ENCODE measurements around the gene GABPB1.

The GABPB1 gene

GRCh38 chr15:50321680-50322210 is 33.3 kb downstream of the GABPB1 start:
- H3K27ac ChIP-seq (ENCODE audit: low read length), result no peak overlapping the region
- H3K27me3 ChIP-seq (ENCODE audit: insufficient read depth, low read length, poor library complexity), result no peaks in the 10 kb centered on the region
- no peak overlapping the region for H3K4me2 ChIP-seq (ENCODE audit: insufficient read depth, low read length)
- DNase-seq (no peak), ATAC-seq (ENCODE audit: insufficient read depth, low read depth) (no peak)
- H3K79me2 ChIP-seq (ENCODE audit: insufficient read depth, low read length), result peaks cover 29% of the 10 kb centered on the region
- H2AFZ ChIP-seq (ENCODE audit: low read depth, low read length), result no peak overlapping the region
- no peaks in the 10 kb centered on the region for H3K36me3 ChIP-seq (ENCODE audit: insufficient read depth, low read length)
- no peaks in the 10 kb centered on the region; the same call in 1 of the 2 replicates for H4K20me1 ChIP-seq (ENCODE audit: insufficient read depth, low read length)
- no peak overlapping the region for H3K4me3 ChIP-seq (ENCODE audit: low read depth in 1 of 2, low read length in 2 of 2)
- TF ChIP-seq EZH2 (IDR thresholded peaks at IDR 0.05; ENCODE audit: borderline replicate concordance, low read depth, low read length, severe bottlenecking), result no peak
- TF ChIP-seq CTCF (IDR thresholded peaks at IDR 0.05; ENCODE audit: borderline replicate concordance, extremely low read depth, low read length, poor library complexity, severe bottlenecking), result no peak
- no peaks in the 10 kb centered on the region for H3K9me3 ChIP-seq (ENCODE audit: insufficient read depth, low read length, severe bottlenecking)
- no peaks in the 10 kb centered on the region for H3K4me1 ChIP-seq (ENCODE audit: insufficient read depth, low read length)
- no peak overlapping the region for H3K9ac ChIP-seq (ENCODE audit: low read depth, low read length)

- DNase-seq, result no peak
- H3K27me3 ChIP-seq (ENCODE audit: insufficient read depth, low read length, poor library complexity), result no peaks in the 10 kb centered on the region
- H3K4me1 ChIP-seq (ENCODE audit: insufficient read depth, low read length), result no peaks in the 10 kb centered on the region
- no peak overlapping the region for H3K4me3 ChIP-seq (ENCODE audit: low read depth in 1 of 2, low read length in 2 of 2)
- no peak for ATAC-seq (ENCODE audit: insufficient read depth, low read depth)
- H2AFZ ChIP-seq (ENCODE audit: low read depth, low read length), result no peak overlapping the region
- peaks cover 33% of the 10 kb centered on the region for H3K79me2 ChIP-seq (ENCODE audit: insufficient read depth, low read length)
- H3K36me3 ChIP-seq (ENCODE audit: insufficient read depth, low read length), result no peaks in the 10 kb centered on the region
- H4K20me1 ChIP-seq (ENCODE audit: insufficient read depth, low read length), result no peaks in the 10 kb centered on the region; the same call in 1 of the 2 replicates
- H3K4me2 ChIP-seq (ENCODE audit: insufficient read depth, low read length), result no peak overlapping the region
- TF ChIP-seq CTCF (IDR thresholded peaks at IDR 0.05; ENCODE audit: borderline replicate concordance, extremely low read depth, low read length, poor library complexity, severe bottlenecking), result no peak
- TF ChIP-seq EZH2 (IDR thresholded peaks at IDR 0.05; ENCODE audit: borderline replicate concordance, low read depth, low read length, severe bottlenecking), result no peak
- H3K9ac ChIP-seq (ENCODE audit: low read depth, low read length), result no peak overlapping the region
- no peaks in the 10 kb centered on the region for H3K9me3 ChIP-seq (ENCODE audit: insufficient read depth, low read length, severe bottlenecking)
- H3K27ac ChIP-seq (ENCODE audit: low read length), result no peak overlapping the region
These were observed 34.5 kb downstream of the GABPB1 start for GRCh38 chr15:50320504-50320903.

GRCh38 chr15:50318697-50319096 is 36.3 kb downstream of the GABPB1 start:
- no peak overlapping the region for H3K4me2 ChIP-seq (ENCODE audit: insufficient read depth, low read length)
- no peak overlapping the region for H2AFZ ChIP-seq (ENCODE audit: low read depth, low read length)
- no peaks in the 10 kb centered on the region for H3K9me3 ChIP-seq (ENCODE audit: insufficient read depth, low read length, severe bottlenecking)
- TF ChIP-seq CTCF (IDR thresholded peaks at IDR 0.05; ENCODE audit: borderline replicate concordance, extremely low read depth, low read length, poor library complexity, severe bottlenecking) (no peak), EZH2 (IDR thresholded peaks at IDR 0.05; ENCODE audit: borderline replicate concordance, low read depth, low read length, severe bottlenecking) (no peak)
- no peaks in the 10 kb centered on the region for H3K27me3 ChIP-seq (ENCODE audit: insufficient read depth, low read length, poor library complexity)
- H3K9ac ChIP-seq (ENCODE audit: low read depth, low read length), result no peak overlapping the region
- DNase-seq (no peak), ATAC-seq (ENCODE audit: insufficient read depth, low read depth) (no peak)
- H3K79me2 ChIP-seq (ENCODE audit: insufficient read depth, low read length), result peaks cover 35% of the 10 kb centered on the region
- H3K4me1 ChIP-seq (ENCODE audit: insufficient read depth, low read length), result no peaks in the 10 kb centered on the region
- no peaks in the 10 kb centered on the region; the same call in 1 of the 2 replicates for H4K20me1 ChIP-seq (ENCODE audit: insufficient read depth, low read length)
- no peaks in the 10 kb centered on the region for H3K36me3 ChIP-seq (ENCODE audit: insufficient read depth, low read length)
- H3K4me3 ChIP-seq (ENCODE audit: low read depth in 1 of 2, low read length in 2 of 2), result no peak overlapping the region
- H3K27ac ChIP-seq (ENCODE audit: low read length), result no peak overlapping the region
